ENCODE results near the gene EXT2. TPM values are rescaled to one million over a fixed set of nuclear protein-coding genes. Genes with fewer than 3 reads are reported as not detected.
A peak's percentile ranks its signal among the peaks of the same experiment; 100 is the strongest.

Gene EXT2
- total RNA-seq, 1 experiment from 2014 or later = 39.1 TPM

- no peaks in the 10 kb centered on the region for H3K4me1 Mint-ChIP-seq
- DNase-seq (ENCODE audit: low spot score) (no peak), ATAC-seq (no peak)
- TF ChIP-seq GTF2I (CRISPR knock-in tag; conservative IDR thresholded peaks at IDR 0.05) = no peak
- no peak for TF ChIP-seq E2F5 (CRISPR knock-in tag; IDR thresholded peaks at IDR 0.05)
- TF ChIP-seq FOXK1 (CRISPR knock-in tag; IDR thresholded peaks at IDR 0.05) = no peak
- TF ChIP-seq ERG (CRISPR knock-in tag; IDR thresholded peaks at IDR 0.05) = no peak
- H3K9me3 Mint-ChIP-seq = no peaks in the 10 kb centered on the region
- ChIA-PET CTCF (no interaction called here), POLR2A (no interaction called here)
- no peak overlapping the region for H3K4me3 Mint-ChIP-seq
- no peak overlapping the region for H3K27ac Mint-ChIP-seq
- no peaks in the 10 kb centered on the region for H3K36me3 Mint-ChIP-seq
- no peaks in the 10 kb centered on the region for H3K27me3 Mint-ChIP-seq (ENCODE audit: low read depth)
These were observed 133.6 kb downstream of the EXT2 start for GRCh38 chr11:44229098-44229497.

GRCh38 chr11:44229624-44230023 is 134.1 kb downstream of the EXT2 start:
- no peak overlapping the region for H3K27ac Mint-ChIP-seq
- H3K27me3 Mint-ChIP-seq (ENCODE audit: low read depth) = no peaks in the 10 kb centered on the region
- ATAC-seq (no peak), DNase-seq (ENCODE audit: low spot score) (no peak)
- ChIA-PET CTCF (no interaction called here), POLR2A (no interaction called here)
- no peak for TF ChIP-seq NFE2L1 (CRISPR knock-in tag; IDR thresholded peaks at IDR 0.05)
- no peak overlapping the region for H3K4me3 Mint-ChIP-seq
- no peaks in the 10 kb centered on the region for H3K4me1 Mint-ChIP-seq
- H3K36me3 Mint-ChIP-seq = no peaks in the 10 kb centered on the region
- no peaks in the 10 kb centered on the region for H3K9me3 Mint-ChIP-seq

GRCh38 chr11:44235765-44236201 is 140.3 kb downstream of the EXT2 start:
- Mint-ChIP-seq H3K9me3 (peaks cover 3% of the 10 kb centered on the region; the same call in 1 of the 2 replicates), H3K27ac (peak overlapping the region; percentile 59), H3K4me3 (no peak overlapping the region), H3K4me1 (no peaks in the 10 kb centered on the region), H3K27me3 (ENCODE audit: low read depth) (no peaks in the 10 kb centered on the region), H3K36me3 (peaks cover 6% of the 10 kb centered on the region)
- ATAC-seq (no peak), DNase-seq (ENCODE audit: low spot score) (no peak)
- CTCF ChIA-PET = interaction anchor here (0.5 to 2.5 kb wide), 3 partner anchors 9 to 492 kb away, joined by 3 to 6 read pairs (median 3); no protein-coding TSS in a partner anchor
- no peak for TF ChIP-seq EMX1 (CRISPR knock-in tag; IDR thresholded peaks at IDR 0.05)
- no peak for TF ChIP-seq ZNF138 (CRISPR knock-in tag; conservative IDR thresholded peaks at IDR 0.05)
- TF ChIP-seq SOX15 (CRISPR knock-in tag; IDR thresholded peaks at IDR 0.05) = no peak
- TF ChIP-seq ZNF425 (CRISPR knock-in tag; conservative IDR thresholded peaks at IDR 0.05) = no peak
- POLR2A ChIA-PET = no interaction called here

DNA sequence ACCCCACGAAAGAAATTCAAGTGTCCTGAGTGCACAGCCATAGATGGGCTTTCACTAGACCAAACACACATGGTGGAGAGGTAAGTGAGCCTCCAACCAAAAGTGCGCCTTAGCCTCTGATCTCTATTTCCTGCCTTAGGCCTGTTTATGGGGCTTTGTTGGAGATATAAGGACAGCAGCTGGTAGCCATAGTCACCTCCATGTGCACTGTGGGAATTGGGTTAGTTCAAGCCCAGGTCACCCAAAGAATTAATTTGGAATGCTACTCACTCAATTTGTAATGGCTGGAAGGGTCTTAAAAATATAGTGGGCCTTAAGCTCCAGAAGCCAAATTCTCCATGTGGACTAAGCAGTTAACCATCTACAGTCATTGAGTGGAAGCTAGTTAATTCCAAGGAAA is 140.8 kb downstream of the EXT2 start:
- POLR2A ChIA-PET = no interaction called here
- Mint-ChIP-seq H3K36me3 (peaks cover 6% of the 10 kb centered on the region), H3K9me3 (peaks cover 3% of the 10 kb centered on the region; the same call in 1 of the 2 replicates), H3K4me3 (no peak overlapping the region), H3K27ac (no peak overlapping the region), H3K4me1 (no peaks in the 10 kb centered on the region), H3K27me3 (ENCODE audit: low read depth) (no peaks in the 10 kb centered on the region)
- ATAC-seq = no peak
- CTCF ChIA-PET = interaction anchor here (0.5 to 2.5 kb wide), 4 partner anchors 10 to 491 kb away, joined by 3 to 6 read pairs (median 3); no protein-coding TSS in a partner anchor
- no peak for DNase-seq (ENCODE audit: low spot score)
- TF ChIP-seq MLX (CRISPR knock-in tag; IDR thresholded peaks at IDR 0.05) (no peak), ZNF317 (CRISPR knock-in tag; IDR thresholded peaks at IDR 0.05; ENCODE audit: borderline replicate concordance, low read depth) (no peak), ZNF219 (CRISPR knock-in tag; IDR thresholded peaks at IDR 0.05; ENCODE audit: borderline replicate concordance) (no peak), RORB (CRISPR knock-in tag; IDR thresholded peaks at IDR 0.05) (no peak), TP53 (CRISPR knock-in tag; IDR thresholded peaks at IDR 0.05) (no peak), GABPB1 (CRISPR knock-in tag; IDR thresholded peaks at IDR 0.05) (no peak), FOXP1 (CRISPR knock-in tag; IDR thresholded peaks at IDR 0.05; ENCODE audit: borderline replicate concordance) (no peak)
- TF ChIP-seq, protein P1, sequence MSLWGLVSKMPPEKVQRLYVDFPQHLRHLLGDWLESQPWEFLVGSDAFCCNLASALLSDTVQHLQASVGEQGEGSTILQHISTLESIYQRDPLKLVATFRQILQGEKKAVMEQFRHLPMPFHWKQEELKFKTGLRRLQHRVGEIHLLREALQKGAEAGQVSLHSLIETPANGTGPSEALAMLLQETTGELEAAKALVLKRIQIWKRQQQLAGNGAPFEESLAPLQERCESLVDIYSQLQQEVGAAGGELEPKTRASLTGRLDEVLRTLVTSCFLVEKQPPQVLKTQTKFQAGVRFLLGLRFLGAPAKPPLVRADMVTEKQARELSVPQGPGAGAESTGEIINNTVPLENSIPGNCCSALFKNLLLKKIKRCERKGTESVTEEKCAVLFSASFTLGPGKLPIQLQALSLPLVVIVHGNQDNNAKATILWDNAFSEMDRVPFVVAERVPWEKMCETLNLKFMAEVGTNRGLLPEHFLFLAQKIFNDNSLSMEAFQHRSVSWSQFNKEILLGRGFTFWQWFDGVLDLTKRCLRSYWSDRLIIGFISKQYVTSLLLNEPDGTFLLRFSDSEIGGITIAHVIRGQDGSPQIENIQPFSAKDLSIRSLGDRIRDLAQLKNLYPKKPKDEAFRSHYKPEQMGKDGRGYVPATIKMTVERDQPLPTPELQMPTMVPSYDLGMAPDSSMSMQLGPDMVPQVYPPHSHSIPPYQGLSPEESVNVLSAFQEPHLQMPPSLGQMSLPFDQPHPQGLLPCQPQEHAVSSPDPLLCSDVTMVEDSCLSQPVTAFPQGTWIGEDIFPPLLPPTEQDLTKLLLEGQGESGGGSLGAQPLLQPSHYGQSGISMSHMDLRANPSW (CRISPR knock-in tag; conservative IDR thresholded peaks at IDR 0.05; ENCODE audit: low read depth) = no peak
- TF ChIP-seq, protein P2, sequence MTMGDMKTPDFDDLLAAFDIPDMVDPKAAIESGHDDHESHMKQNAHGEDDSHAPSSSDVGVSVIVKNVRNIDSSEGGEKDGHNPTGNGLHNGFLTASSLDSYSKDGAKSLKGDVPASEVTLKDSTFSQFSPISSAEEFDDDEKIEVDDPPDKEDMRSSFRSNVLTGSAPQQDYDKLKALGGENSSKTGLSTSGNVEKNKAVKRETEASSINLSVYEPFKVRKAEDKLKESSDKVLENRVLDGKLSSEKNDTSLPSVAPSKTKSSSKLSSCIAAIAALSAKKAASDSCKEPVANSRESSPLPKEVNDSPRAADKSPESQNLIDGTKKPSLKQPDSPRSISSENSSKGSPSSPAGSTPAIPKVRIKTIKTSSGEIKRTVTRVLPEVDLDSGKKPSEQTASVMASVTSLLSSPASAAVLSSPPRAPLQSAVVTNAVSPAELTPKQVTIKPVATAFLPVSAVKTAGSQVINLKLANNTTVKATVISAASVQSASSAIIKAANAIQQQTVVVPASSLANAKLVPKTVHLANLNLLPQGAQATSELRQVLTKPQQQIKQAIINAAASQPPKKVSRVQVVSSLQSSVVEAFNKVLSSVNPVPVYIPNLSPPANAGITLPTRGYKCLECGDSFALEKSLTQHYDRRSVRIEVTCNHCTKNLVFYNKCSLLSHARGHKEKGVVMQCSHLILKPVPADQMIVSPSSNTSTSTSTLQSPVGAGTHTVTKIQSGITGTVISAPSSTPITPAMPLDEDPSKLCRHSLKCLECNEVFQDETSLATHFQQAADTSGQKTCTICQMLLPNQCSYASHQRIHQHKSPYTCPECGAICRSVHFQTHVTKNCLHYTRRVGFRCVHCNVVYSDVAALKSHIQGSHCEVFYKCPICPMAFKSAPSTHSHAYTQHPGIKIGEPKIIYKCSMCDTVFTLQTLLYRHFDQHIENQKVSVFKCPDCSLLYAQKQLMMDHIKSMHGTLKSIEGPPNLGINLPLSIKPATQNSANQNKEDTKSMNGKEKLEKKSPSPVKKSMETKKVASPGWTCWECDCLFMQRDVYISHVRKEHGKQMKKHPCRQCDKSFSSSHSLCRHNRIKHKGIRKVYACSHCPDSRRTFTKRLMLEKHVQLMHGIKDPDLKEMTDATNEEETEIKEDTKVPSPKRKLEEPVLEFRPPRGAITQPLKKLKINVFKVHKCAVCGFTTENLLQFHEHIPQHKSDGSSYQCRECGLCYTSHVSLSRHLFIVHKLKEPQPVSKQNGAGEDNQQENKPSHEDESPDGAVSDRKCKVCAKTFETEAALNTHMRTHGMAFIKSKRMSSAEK (CRISPR knock-in tag; IDR thresholded peaks at IDR 0.05; ENCODE audit: borderline replicate concordance) = no peak

Measured in WTC11 (cell line).